ENCODE measurements around the gene ANGEL2. TPM values are rescaled to one million over a fixed set of nuclear protein-coding genes. Genes with fewer than 3 reads are reported as not detected.

ANGEL2 gene
- polyA plus RNA-seq, 1 of the 3 experiments (the other 2 are of a cell fraction) = 14.0 TPM

DNA sequence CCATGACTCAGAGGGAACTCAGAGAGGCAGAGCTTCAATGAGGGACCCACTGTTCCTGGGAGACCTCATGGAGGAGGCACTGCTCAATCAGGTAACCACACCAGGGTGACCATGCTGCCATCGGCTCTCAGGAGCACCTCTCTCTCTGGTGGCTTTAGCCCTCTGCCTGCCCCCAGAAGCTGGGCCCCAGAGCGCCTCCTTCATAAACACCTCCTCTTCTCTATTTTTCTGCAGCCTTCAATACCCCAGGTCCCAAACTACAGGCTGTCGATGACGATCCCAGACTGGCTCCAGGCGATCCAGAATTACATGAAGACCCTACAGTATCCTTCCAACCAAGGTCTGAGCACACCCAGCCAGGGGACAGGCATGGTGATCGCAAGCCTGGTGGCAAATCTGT lies 54.7 kb downstream of the ANGEL2 start:
- Histone ChIP-seq H4K20me1 (ENCODE audit: insufficient read depth) (no peaks in the 10 kb centered on the region), H3K27ac (ENCODE audit: low read depth in 2 of 2, low read length in 1 of 2) (no peak overlapping the region), H3K79me2 (ENCODE audit: insufficient read depth) (no peaks in the 10 kb centered on the region), H2AFZ (ENCODE audit: low read depth) (no peak overlapping the region), H3K4me3 (ENCODE audit: low read depth in 2 of 2, low read length in 1 of 2) (no peak overlapping the region), H3F3A (replicated peaks; ENCODE audit: insufficient read depth) (no peaks in the 10 kb centered on the region), H3K4me2 (no peak overlapping the region), H3K9me2 (no peaks in the 10 kb centered on the region), H3K36me3 (replicated peaks in 1 of 2; ENCODE audit: control insufficient read depth in 1 of 2, insufficient read depth in 2 of 2, low read length in 1 of 2) (no peaks in the 10 kb centered on the region), H3K4me1 (ENCODE audit: control insufficient read depth in 1 of 2, insufficient read depth in 2 of 2, low read depth in 1 of 2, low read length in 1 of 2) (no peaks in the 10 kb centered on the region), H3K9me3 (no peaks in the 10 kb centered on the region), H3K9ac (no peak overlapping the region), H3K27me3 (ENCODE audit: insufficient read depth) (no peaks in the 10 kb centered on the region; the same call in 1 of the 2 replicates)
- 88% methylated on average over 6 of the region's 6 CpGs for WGBS (ENCODE audit: low lambda C conversion rate)
- TF ChIP-seq POLR2AphosphoS5 (IDR thresholded peaks at IDR 0.05; ENCODE audit: low read depth, low read length) = no peak
- TF ChIP-seq SIN3A (IDR thresholded peaks at IDR 0.05; ENCODE audit: borderline replicate concordance, low read depth, low read length) = no peak
- TF ChIP-seq TCF12 (IDR thresholded peaks at IDR 0.05) = no peak
- TF ChIP-seq GATA2 (CRISPR knock-in tag; IDR thresholded peaks at IDR 0.05) = no peak
- no peak for TF ChIP-seq PBX3 (IDR thresholded peaks at IDR 0.05)
- no peak for TF ChIP-seq CHD2 (IDR thresholded peaks at IDR 0.05; ENCODE audit: low read length, partially characterized antibody)
- no peak for TF ChIP-seq GABPA (IDR thresholded peaks at IDR 0.05; ENCODE audit: low read depth)
- TF ChIP-seq, protein P1, sequence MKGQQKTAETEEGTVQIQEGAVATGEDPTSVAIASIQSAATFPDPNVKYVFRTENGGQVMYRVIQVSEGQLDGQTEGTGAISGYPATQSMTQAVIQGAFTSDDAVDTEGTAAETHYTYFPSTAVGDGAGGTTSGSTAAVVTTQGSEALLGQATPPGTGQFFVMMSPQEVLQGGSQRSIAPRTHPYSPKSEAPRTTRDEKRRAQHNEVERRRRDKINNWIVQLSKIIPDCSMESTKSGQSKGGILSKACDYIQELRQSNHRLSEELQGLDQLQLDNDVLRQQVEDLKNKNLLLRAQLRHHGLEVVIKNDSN (IDR thresholded peaks at IDR 0.05; ENCODE audit: borderline replicate concordance, low read depth) = no peak
- TF ChIP-seq YY1 (IDR thresholded peaks at IDR 0.05; ENCODE audit: low read depth) = no peak
- no peak for TF ChIP-seq TAF1 (IDR thresholded peaks at IDR 0.05; ENCODE audit: borderline replicate concordance, low read depth, low read length)
- no peak for TF ChIP-seq RAD21 (IDR thresholded peaks at IDR 0.05; ENCODE audit: low read length)
- TF ChIP-seq NRF1 (IDR thresholded peaks at IDR 0.05; ENCODE audit: low read depth, low read length) = no peak
- TF ChIP-seq MXI1 (IDR thresholded peaks at IDR 0.05; ENCODE audit: low read depth, low read length) = no peak
- TF ChIP-seq, protein P2, sequence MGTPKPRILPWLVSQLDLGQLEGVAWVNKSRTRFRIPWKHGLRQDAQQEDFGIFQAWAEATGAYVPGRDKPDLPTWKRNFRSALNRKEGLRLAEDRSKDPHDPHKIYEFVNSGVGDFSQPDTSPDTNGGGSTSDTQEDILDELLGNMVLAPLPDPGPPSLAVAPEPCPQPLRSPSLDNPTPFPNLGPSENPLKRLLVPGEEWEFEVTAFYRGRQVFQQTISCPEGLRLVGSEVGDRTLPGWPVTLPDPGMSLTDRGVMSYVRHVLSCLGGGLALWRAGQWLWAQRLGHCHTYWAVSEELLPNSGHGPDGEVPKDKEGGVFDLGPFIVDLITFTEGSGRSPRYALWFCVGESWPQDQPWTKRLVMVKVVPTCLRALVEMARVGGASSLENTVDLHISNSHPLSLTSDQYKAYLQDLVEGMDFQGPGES (IDR thresholded peaks at IDR 0.05; ENCODE audit: low read depth, low read length) = no peak
- no peak for TF ChIP-seq FOXJ3 (CRISPR knock-in tag; IDR thresholded peaks at IDR 0.05)
- TF ChIP-seq FOSL2 (IDR thresholded peaks at IDR 0.05; ENCODE audit: borderline replicate concordance, low read depth) = no peak
- TF ChIP-seq RXRA (IDR thresholded peaks at IDR 0.05; ENCODE audit: borderline replicate concordance, low read depth) = no peak
- TF ChIP-seq RCOR1 (IDR thresholded peaks at IDR 0.05; ENCODE audit: low read length) = no peak
- no peak for TF ChIP-seq MAX (IDR thresholded peaks at IDR 0.05; ENCODE audit: low read depth)
- no peak for TF ChIP-seq TEAD4 (IDR thresholded peaks at IDR 0.05; ENCODE audit: borderline replicate concordance, insufficient read depth)
- no peak for DNase-seq
- ChIA-PET CTCF (no interaction called here), POLR2A (no interaction called here)
